Adrenal gland (tissue), 12 donors: ENCODE results near the gene ABO. TPM values are rescaled to one million over a fixed set of nuclear protein-coding genes. Genes with fewer than 3 reads are reported as not detected.
A peak's percentile ranks its signal among the peaks of the same experiment; 100 is the strongest.
"Not testable (repeated sequence)": the region's sequence is repeated elsewhere in the genome, so short reads cannot be mapped to it uniquely, and the experiment has no call there.

Source experiments
- DNase-seq, 7 donors: peaks; one replicate each; pipeline ENCODE4 v3.0.0-alpha.2; 2019 to 2020
- H3K27ac ChIP-seq, 5 donors: fragments of 200-600 bp; sonication (generic) in 4 of 5; 1 replicate in 3 of 5; 2 replicates in 2 of 5; pipeline versions ENCODE4 v1.5.1 to v1.8.0; 2016 to 2020; ENCODE audit warnings: mild to moderate bottlenecking in 1 of 5
- H3K27me3 ChIP-seq: fragments of 200-600 bp; 2 replicates; pipeline ENCODE4 v1.8.0; 2021
- H3K36me3 ChIP-seq, 2 donors: fragments of 200-600 bp; replicated peaks in 1 of 2; 1 replicate in 1 of 2; 2 replicates in 1 of 2; pipeline versions ENCODE4 v1.5.1 to v1.8.0; 2018 to 2022
- H3K4me1 ChIP-seq, 2 donors: fragments of 200-600 bp; replicated peaks in 1 of 2; 1 replicate in 1 of 2; 2 replicates in 1 of 2; pipeline versions ENCODE4 v1.5.1 to v1.8.0; 2018 to 2021
- H3K4me3 ChIP-seq, 4 donors: fragments of 200-600 bp; sonication (generic) in 3 of 4; one replicate each; pipeline ENCODE4 v1.5.1; 2016 to 2018
- H3K9me3 ChIP-seq, 3 donors: fragments of 200-600 bp; sonication (generic) in 1 of 3; replicated peaks in 1 of 3; 1 replicate in 2 of 3; 2 replicates in 1 of 3; pipeline versions ENCODE4 v1.5.1 to v1.8.0; 2016 to 2021
- CTCF ChIP-seq, 6 experiments: fragments of 450-650 bp in 4 of 6; fragments of 200-600 bp in 2 of 6; sonication (generic) in 1 of 6; IDR thresholded peaks; 1 replicate in 5 of 6; 2 replicates in 1 of 6; pipeline versions ENCODE4 v1.5.1 to v1.8.0; 2016 to 2021; ENCODE audit warnings: antibody characterized with exemption in 6 of 6, mild to moderate bottlenecking in 2 of 6, moderate library complexity in 1 of 6
- POLR2A ChIP-seq, 2 donors: fragments of 450-650 bp; IDR thresholded peaks; one replicate each; pipeline ENCODE4 v1.6.1; 2017; ENCODE audit warnings: antibody characterized with exemption in 2 of 2, mild to moderate bottlenecking in 2 of 2, moderate library complexity in 1 of 2
- WGBS, 4 donors: extraction: QIAGEN DNeasy Blood & Tissue Kit in 2 of 4; methylation state at CpG; one replicate each; pipeline versions ENCODE4 v1.1.5 to v1.1.7; 2013 to 2017; 5-methylcytosine and 5-hydroxymethylcytosine counted together
- intact Hi-C, 2 donors: fragments of 100-400 bp; cut with DNase I; formaldehyde crosslinking; loops; one replicate each; pipeline versions ENCODE4 v1.14.1 to v1.15.0; 2022 to 2023
- polyA plus RNA-seq, 3 donors: library from polyadenylated mRNA; stranded (reverse); fragments of 200-250 nt in 2 of 3; fragments of 350-450 nt in 1 of 3; fragmentation: Illumina TruSeq in 1 of 3; extraction: RNeasy Lipid Tissue Mini Kit (QIAGEN cat#74804) in 1 of 3; gene quantifications; one replicate each; pipeline ENCODE4 v1.2.3, GENCODE V29; 2013 to 2014
- total RNA-seq, 9 donors: library from RNA; depleted of rRNA in 4 of 9; stranded (reverse); fragments of >200 nt in 4 of 9; fragments of 120-200 nt in 1 of 9; fragmentation: NEBNext Ultra II Directional in 1 of 9; extraction: Animal tissue kit (Norgen Biotek cat#: 25700) in 1 of 9; gene quantifications; one replicate each; pipeline versions ENCODE4 v1.1.0 to v1.2.4, GENCODE V29; 2013 to 2023
- donor health status: healthy with polysubstance abuse.
- donor health status: Bipolar disorder and iron deficiency.
- donor health status: DM: yes; HTN: yes; CAD: no.
- donor health status: DM: no; HTN: no; CAD: no.
- donor health status: DM: no; HTN: no; CAD: no.
- donor health status: DM: yes; HTN: yes; CAD: no.

ABO gene
- total and polyA plus RNA-seq, 12 donors, result 2.9 to 43.1 (median 18.6) TPM

GRCh38 chr9:133237035-133237731, 37.8 kb downstream of the ABO start:
- H3K27ac ChIP-seq, result peak overlapping the region in 2 of 5 donors; percentile 68 to 82
- no peak for DNase-seq
- H3K4me3 ChIP-seq, result no peak overlapping the region
- no peaks in the 10 kb centered on the region for H3K9me3 ChIP-seq
- TF ChIP-seq POLR2A (IDR thresholded peaks at IDR 0.05) (no peak), CTCF (IDR thresholded peaks at IDR 0.05) (no peak)
- H3K4me1 ChIP-seq, result peaks cover 0 to 7% of the 10 kb centered on the region in 2 donors
- intact Hi-C loops, result loop anchor here in 1 of 2 donors (5.0 kb wide), 2 partner anchors 40 to 95 kb away; partner anchors contain the start of gene ABO
- WGBS, 4 donors, result 64 to 77% (median 72%) methylated on average over 14 to 17 of the region's 17 CpGs
- no peaks in the 10 kb centered on the region for H3K36me3 ChIP-seq
- H3K27me3 ChIP-seq, result no peaks in the 10 kb centered on the region

- peak overlapping the region in 2 of 5 donors; percentile 68 to 82 for H3K27ac ChIP-seq
- intact Hi-C loops, result loop anchor here in 1 of 2 donors (5.0 kb wide), 2 partner anchors 41 to 96 kb away; partner anchors contain the start of gene ABO
- not testable (repeated sequence) for H3K9me3 ChIP-seq, H3K4me1 ChIP-seq, H3K4me3 ChIP-seq, H3K36me3 ChIP-seq, H3K27me3 ChIP-seq, DNase-seq
- WGBS, 4 donors, result 72 to 81% (median 77%) methylated on average over 7 to 19 of the region's 19 CpGs
Measured at GRCh38 chr9:133236291-133237034, 38.5 kb downstream of the ABO start.

- 80 to 86% (median 84%) methylated on average over 7 to 11 of the region's 11 CpGs for WGBS, 4 donors
- Histone ChIP-seq H3K9me3 (no peaks in the 10 kb centered on the region), H3K27ac (no peak overlapping the region), H3K27me3 (no peaks in the 10 kb centered on the region), H3K4me1 (peaks cover 0 to 7% of the 10 kb centered on the region in 2 donors), H3K4me3 (no peak overlapping the region), H3K36me3 (no peaks in the 10 kb centered on the region)
- TF ChIP-seq POLR2A (IDR thresholded peaks at IDR 0.05) (no peak), CTCF (IDR thresholded peaks at IDR 0.05) (no peak)
- no peak for DNase-seq
- intact Hi-C loops, result loop anchor here in 1 of 2 donors (5.0 kb wide), 2 partner anchors 42 to 97 kb away; partner anchors contain the start of gene ABO
Measured at GRCh38 chr9:133235549-133236222, 39.3 kb downstream of the ABO start.

GRCh38 chr9:133234577-133235322, 40.3 kb downstream of the ABO start:
- Histone ChIP-seq H3K36me3 (no peaks in the 10 kb centered on the region), H3K27ac (peak overlapping the region in 2 of 5 donors; percentile 44 to 52), H3K4me1 (peaks cover 0 to 7% of the 10 kb centered on the region in 2 donors), H3K27me3 (no peaks in the 10 kb centered on the region), H3K4me3 (no peak overlapping the region), H3K9me3 (no peaks in the 10 kb centered on the region)
- no peak for DNase-seq
- no peak for TF ChIP-seq POLR2A (IDR thresholded peaks at IDR 0.05)
- WGBS, 4 donors, result 87 to 95% (median 91%) methylated on average over 23 to 31 of the region's 31 CpGs
- intact Hi-C loops, result loop anchor here in 1 of 2 donors (5.0 kb wide), 2 partner anchors 43 to 98 kb away; partner anchors contain the start of gene ABO
